ENCODE results near the gene DLK1. TPM values are rescaled to one million over a fixed set of nuclear protein-coding genes. Genes with fewer than 3 reads are reported as not detected.

Gene DLK1
- total RNA-seq, 2 experiments from 2014 or later: not detected

DNA sequence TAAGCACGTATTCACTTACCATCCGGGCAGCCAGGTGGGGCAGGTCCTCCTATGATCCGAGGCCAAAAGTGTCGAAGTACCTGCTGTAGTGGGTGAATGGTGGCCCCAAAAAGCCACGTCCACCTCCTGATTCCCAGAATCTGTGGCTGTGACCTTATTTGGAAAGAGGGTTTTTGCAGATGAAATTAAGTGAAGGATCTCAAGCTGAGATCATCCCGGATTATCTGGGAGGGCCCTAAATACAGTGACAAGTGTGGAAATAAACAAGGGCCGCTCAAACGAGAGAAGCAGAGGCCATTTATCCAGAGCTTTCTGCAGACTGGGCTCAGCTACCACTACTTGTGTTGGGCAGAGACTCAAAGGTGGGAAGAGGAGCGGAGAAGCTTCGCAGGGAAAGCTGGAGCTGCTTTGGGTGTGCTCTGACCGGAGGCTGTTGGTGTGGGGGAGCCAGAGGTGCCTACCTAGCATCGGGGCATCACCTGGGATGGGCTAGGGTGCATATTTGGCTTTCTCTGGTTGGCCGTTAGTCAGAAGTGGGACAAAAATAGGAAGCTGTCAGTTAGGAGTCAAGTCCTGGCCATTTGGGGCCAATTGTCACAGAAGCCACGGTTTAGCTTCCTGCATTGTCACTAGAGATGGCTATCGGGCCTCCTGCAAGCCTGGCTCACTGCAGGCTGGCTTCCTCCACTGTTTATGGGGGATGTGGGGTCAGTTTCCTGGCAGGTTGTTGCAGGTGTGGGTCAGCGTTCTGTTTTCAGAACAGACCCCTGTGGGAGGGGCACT is 27.8 kb upstream of the DLK1 start:
- DNase-seq: no peak
- no peaks in the 10 kb centered on the region for H3K9me3 Mint-ChIP-seq
- POLR2A ChIA-PET: no interaction called here
- no peaks in the 10 kb centered on the region for H3K27me3 Mint-ChIP-seq
- no peak for ATAC-seq (ENCODE audit: low read depth)
- H3K36me3 Mint-ChIP-seq: no peaks in the 10 kb centered on the region
- H3K27ac Mint-ChIP-seq: no peak overlapping the region
- H3K4me1 Mint-ChIP-seq: no peaks in the 10 kb centered on the region
- H3K4me3 Mint-ChIP-seq: no peak overlapping the region

DNA sequence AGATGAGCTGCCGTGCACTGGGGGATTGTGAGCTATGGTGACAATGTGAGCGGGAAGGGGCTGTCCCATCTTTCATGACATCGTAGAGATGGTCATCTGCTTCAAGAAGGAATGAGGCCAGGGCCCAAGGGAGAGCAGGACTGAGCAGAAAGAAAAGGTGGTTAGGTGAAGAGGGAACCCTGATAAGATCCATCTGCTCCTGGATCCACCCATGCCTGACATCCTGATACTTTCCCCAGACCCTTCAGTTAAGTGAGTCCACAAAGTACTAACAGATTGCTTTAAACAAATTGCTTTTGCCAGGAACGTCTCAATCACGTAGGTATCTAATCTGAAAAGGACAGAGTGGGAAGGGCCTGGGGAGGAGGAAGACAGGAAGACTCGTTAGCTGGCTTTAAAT is 25.4 kb upstream of the DLK1 start:
- no peak for ATAC-seq (ENCODE audit: low read depth)
- H3K27me3 Mint-ChIP-seq: no peaks in the 10 kb centered on the region
- POLR2A ChIA-PET: no interaction called here
- H3K9me3 Mint-ChIP-seq: no peaks in the 10 kb centered on the region
- H3K4me3 Mint-ChIP-seq: no peak overlapping the region
- H3K4me1 Mint-ChIP-seq: no peaks in the 10 kb centered on the region
- no peak overlapping the region for H3K27ac Mint-ChIP-seq
- no peak for DNase-seq
- H3K36me3 Mint-ChIP-seq: no peaks in the 10 kb centered on the region

DNA sequence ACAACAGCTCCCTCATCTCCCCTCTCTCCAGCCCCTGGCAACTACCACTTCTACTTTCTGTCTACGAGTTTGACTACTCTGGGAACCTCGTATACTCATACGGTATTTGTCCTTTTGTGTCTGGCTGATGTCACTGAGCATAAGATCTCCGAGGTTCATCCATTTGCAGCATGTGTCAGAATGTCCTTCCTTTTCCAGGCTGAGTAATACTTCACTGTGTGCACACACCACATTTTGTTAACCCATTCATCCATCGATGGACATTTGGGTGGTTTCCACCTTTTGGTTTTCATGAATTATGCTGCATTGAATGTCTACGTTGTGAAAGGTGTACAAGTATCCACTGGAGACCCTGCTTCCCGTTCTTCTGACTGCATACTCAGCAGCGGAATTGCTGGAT is 24.1 kb upstream of the DLK1 start:
- no peak for ATAC-seq (ENCODE audit: low read depth)

DNA sequence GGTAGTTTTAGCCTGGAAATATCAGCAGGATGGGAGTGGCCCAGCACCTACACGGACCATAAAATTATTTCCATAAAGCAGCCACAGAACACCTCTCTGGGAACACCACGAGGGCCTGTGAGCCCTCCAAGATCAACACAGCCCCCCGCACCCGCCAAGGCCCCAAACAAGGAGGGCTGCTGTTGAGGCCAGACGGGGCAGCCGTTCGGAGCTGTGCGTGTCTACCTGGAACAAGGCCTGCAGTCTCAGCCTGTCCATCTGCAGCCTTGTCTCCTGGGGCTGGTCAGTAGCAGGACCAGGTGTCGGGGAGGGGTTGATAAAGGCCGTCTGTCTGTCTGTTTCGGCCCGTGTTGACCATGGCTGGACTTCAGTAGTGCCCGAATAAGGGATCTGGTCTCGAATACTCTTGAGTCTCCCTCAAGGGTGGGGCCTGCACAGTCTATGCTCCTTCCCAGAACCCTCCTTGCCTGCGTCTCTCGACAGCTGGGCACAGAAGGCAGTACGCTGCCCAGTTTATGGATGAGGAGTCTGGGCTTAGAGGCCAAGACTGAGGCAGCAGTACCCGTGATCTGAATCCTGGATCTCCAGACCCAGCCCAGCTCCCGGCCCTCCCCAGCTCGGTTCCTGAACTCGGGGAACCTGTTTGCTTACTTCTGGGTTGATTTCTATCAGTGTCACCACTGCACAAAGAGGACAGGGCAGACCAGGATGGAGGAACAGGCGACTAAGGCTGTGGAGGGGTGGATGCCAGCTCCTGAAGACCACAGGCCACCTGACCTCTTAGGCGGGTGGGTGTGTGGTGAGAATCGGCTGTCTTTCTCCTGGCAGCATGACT is 23.1 kb upstream of the DLK1 start:
- Mint-ChIP-seq H3K9me3 (no peaks in the 10 kb centered on the region), H3K4me1 (no peaks in the 10 kb centered on the region), H3K36me3 (no peaks in the 10 kb centered on the region), H3K4me3 (no peak overlapping the region), H3K27me3 (no peaks in the 10 kb centered on the region), H3K27ac (no peak overlapping the region)
- no peak for DNase-seq
- POLR2A ChIA-PET: no interaction called here
- ATAC-seq (ENCODE audit: low read depth): no peak

More for the DNA sequence above, 24.1 kb upstream of the DLK1 start:
- no peaks in the 10 kb centered on the region for H3K4me1 Mint-ChIP-seq
- H3K27me3 Mint-ChIP-seq: no peaks in the 10 kb centered on the region
- POLR2A ChIA-PET: no interaction called here
- H3K9me3 Mint-ChIP-seq: no peaks in the 10 kb centered on the region
- no peaks in the 10 kb centered on the region for H3K36me3 Mint-ChIP-seq
- H3K27ac Mint-ChIP-seq: no peak overlapping the region
- H3K4me3 Mint-ChIP-seq: no peak overlapping the region
- DNase-seq: no peak

DNA sequence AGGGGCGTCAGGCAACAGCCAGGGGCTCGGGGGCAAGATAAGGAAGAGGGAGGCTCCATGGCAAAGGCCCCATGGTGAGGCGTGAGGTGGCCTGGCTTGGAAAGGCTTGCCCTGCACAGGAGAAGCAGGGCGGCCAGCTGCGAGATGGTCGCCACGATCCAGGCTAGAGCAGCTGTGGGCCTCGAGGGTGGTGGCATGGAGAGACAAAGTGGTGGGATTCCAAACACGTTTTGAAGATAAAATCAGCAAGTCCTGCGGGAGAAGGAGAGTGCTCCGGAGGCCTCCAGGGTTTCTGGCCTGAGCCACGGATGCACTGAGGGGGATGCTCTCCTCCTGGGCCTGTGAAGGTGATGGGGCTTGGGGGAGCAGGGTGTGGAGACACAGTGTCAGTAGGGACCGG is 20.5 kb upstream of the DLK1 start:
- ATAC-seq (ENCODE audit: low read depth) (no peak), DNase-seq (no peak)
- Mint-ChIP-seq H3K27ac (no peak overlapping the region), H3K9me3 (no peaks in the 10 kb centered on the region), H3K4me1 (no peaks in the 10 kb centered on the region), H3K36me3 (no peaks in the 10 kb centered on the region), H3K27me3 (peaks cover 12% of the 10 kb centered on the region), H3K4me3 (no peak overlapping the region)
- POLR2A ChIA-PET: no interaction called here

DNA sequence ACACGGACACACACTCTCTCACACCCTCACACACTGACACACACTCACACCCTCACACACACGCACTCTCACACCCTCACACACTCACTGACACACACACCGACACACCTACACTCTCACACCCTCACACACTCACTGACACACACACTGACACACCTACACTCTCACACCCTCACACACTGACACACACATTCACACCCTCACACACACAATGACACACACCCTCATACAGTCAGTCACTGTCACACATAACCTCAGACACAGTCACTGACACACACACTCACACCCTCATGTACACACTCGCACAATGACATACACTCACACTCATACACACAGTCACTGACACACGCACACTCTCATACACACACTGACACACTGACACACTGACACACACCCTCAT is 19.8 kb upstream of the DLK1 start:
- H3K27ac Mint-ChIP-seq: no peak overlapping the region
- no peak for ATAC-seq (ENCODE audit: low read depth)
- DNase-seq: no peak
- POLR2A ChIA-PET: no interaction called here
- no peaks in the 10 kb centered on the region for H3K36me3 Mint-ChIP-seq
- no peak overlapping the region for H3K4me3 Mint-ChIP-seq
- H3K4me1 Mint-ChIP-seq: no peaks in the 10 kb centered on the region
- peaks cover 17% of the 10 kb centered on the region for H3K27me3 Mint-ChIP-seq
- no peaks in the 10 kb centered on the region for H3K9me3 Mint-ChIP-seq

DNA sequence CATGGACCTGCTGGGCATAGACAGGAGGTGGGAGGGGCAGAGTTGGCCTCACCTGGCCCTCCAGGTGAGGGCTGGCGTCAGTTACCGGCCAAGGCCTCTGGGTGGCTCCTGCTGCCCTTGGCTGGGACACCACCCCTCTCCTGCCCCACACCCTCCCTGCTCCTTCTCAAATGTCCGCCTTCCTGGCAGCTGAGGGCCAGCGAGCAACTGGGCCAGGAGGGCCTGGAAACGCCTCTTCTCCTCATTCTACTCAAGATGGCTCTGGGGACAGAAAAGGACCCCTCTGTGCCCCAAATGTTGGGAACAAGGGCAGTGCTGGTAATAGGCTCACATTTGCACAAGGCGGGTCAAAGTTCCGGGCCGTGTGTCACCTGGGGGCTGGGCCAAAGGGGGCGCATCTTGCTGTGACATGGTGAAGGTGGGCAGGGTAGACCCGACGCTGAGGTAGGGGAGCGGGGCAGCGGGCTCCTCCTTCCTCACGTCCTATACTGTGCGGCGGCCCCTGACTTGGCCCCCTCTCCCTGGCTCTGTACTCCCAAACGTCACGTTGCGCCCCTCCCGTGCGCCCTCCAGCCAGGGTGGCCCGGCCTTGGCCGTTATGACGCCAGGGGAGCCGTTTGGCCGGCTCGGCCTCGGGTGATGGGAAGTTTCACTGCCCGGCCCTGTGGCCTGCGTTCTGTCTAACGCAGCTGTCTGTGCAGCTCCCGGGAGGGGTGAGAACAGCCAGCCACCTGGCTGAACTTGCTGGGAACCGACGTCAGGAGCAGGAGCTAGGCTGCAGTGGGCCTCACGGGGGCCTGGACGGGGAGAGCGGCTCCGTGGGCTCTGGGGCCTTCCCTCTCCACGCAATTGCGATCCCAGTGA is 18.0 kb upstream of the DLK1 start:
- Mint-ChIP-seq H3K27ac (no peak overlapping the region), H3K4me1 (peaks cover 2% of the 10 kb centered on the region), H3K4me3 (no peak overlapping the region), H3K9me3 (no peaks in the 10 kb centered on the region), H3K27me3 (peaks cover 18% of the 10 kb centered on the region), H3K36me3 (no peaks in the 10 kb centered on the region)
- POLR2A ChIA-PET: no interaction called here
- DNase-seq (no peak), ATAC-seq (ENCODE audit: low read depth) (no peak)

DNA sequence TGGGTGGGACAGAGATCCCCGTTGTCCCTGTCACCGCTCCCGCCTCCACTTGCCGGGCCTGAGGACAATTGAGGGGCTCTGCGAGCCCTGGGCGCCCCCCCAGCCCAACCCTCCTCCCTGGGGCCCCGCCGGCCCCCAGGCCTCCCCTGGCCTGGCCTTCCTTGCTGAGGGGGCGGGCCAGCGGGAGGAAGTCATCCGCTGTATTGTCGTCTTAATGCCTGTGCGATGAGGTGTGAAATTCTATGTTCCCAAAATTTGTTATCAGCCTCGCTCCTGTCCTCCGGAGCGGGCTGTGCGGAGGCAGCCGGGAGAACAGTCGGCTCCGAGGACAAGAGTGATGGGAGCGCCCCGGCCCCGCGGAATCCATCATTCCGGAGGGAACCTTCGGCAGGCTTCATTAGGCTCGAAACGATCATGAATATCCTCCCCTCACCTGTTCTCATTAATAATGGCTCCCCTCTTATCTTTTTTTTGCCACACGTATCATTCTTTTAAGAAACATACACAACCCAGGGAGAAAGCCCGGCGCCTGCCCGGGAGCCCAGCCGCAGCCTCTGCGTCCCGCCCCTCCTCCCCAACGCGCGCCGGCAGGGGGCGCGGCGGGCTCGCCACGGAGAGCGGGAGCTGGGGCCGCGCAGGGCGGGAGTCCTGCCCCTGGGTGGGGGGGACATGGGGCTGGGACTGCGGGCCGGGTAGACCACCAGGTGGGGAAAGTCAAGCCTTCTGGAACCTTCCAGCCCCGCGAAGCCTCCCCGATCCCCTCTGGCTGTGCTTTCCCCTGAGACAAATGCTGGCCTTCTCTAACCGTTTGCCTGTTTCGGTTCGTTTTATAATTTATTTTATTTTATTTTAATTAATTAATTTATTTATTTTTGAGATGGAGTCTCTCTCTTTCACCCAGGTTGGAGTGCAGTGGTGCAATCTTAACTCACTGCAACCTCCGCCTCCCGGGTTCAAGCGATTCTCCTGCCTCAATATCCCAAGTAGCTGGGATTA is 17.1 kb upstream of the DLK1 start:
- Mint-ChIP-seq H3K9me3 (no peaks in the 10 kb centered on the region), H3K36me3 (no peaks in the 10 kb centered on the region), H3K4me1 (peaks cover 2% of the 10 kb centered on the region), H3K27ac (no peak overlapping the region), H3K27me3 (peaks cover 18% of the 10 kb centered on the region), H3K4me3 (no peak overlapping the region)
- POLR2A ChIA-PET: no interaction called here
- no peak for ATAC-seq (ENCODE audit: low read depth)
- DNase-seq: no peak

DNA sequence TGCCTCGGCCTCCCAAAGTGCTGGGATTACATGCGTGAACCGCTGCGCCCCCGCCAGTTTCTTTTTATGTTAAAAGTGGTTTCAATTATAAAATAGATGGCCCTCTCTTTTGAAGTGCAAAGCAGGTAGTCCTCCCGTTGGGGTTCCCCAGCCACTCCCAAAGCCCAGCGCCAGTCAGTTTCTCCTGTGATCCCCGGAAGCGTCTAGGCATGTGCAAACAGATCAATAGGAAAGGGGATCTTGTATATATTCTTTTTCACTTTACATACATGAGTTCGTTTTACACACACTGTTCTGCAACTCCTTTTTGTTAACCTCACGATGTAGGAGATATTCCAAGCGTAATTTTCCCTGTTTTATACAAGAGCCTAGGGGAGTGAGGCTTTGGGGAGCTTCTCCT is 16.3 kb upstream of the DLK1 start:
- POLR2A ChIA-PET: no interaction called here
- ATAC-seq (ENCODE audit: low read depth): no peak
- H3K9me3 Mint-ChIP-seq: no peaks in the 10 kb centered on the region
- H3K4me3 Mint-ChIP-seq: no peak overlapping the region
- H3K27me3 Mint-ChIP-seq: peaks cover 18% of the 10 kb centered on the region
- peaks cover 2% of the 10 kb centered on the region for H3K4me1 Mint-ChIP-seq
- no peak for DNase-seq
- no peak overlapping the region for H3K27ac Mint-ChIP-seq
- no peaks in the 10 kb centered on the region for H3K36me3 Mint-ChIP-seq

DNA sequence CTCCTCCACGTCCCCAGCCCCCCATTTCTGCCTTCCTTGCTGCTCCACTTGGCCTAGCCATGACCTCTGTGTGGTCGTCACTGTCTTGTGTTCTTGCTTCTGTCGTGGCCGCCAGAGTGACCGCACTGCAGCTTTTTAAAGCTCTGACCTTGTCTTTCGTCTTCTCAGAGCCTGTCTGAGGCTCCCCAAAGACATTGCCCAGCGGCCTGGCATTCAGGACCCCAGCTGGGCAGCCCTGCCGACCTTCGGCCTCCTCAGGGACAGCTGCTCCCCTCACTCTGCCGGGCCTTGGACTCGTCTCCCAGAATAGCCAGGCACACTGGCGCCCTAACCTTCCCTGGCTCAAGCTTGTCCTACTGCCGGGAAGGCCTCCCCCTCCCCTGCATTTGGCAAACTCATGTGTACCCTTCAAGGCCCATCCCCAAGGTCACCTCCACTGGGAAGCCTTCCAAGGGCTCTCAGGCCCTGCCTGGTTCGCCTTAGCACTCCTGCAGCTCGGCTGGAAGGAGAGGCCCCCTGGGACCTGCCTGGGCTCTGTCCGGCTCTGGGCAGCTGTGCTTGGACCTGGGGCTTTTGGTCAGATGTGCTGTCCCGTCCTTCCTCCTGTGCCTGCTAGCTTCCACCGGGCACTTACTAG is 15.7 kb upstream of the DLK1 start:
- H3K9me3 Mint-ChIP-seq: no peaks in the 10 kb centered on the region
- H3K27me3 Mint-ChIP-seq: peaks cover 20% of the 10 kb centered on the region
- DNase-seq (no peak), ATAC-seq (ENCODE audit: low read depth) (no peak)
- no peaks in the 10 kb centered on the region for H3K36me3 Mint-ChIP-seq
- peaks cover 2% of the 10 kb centered on the region for H3K4me1 Mint-ChIP-seq
- POLR2A ChIA-PET: no interaction called here
- H3K4me3 Mint-ChIP-seq: no peak overlapping the region
- H3K27ac Mint-ChIP-seq: no peak overlapping the region

DNA sequence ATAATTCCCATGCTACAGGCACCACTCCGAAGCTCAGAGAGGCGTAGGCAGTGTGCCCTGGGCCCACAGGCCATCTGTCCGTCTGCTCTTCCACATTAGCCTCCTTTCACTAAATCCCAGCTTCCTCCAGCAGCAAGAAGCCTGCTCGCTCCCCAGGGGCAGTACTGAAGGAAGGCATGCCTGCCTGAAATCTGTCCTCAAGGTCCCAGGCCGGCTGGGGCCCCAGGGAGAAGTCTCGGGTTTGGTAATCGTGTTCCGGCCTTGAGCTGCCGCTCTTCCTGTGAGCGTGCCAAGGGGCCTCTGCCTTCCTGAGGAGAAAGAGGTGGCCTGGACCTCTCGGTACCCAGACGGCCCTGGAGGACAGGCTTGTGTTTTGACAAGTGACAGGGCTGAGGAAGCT is 15.2 kb upstream of the DLK1 start:
- no peak overlapping the region for H3K27ac Mint-ChIP-seq
- peaks cover 2% of the 10 kb centered on the region for H3K4me1 Mint-ChIP-seq
- H3K9me3 Mint-ChIP-seq: no peaks in the 10 kb centered on the region
- peaks cover 21% of the 10 kb centered on the region for H3K27me3 Mint-ChIP-seq
- no peak for DNase-seq
- POLR2A ChIA-PET: no interaction called here
- ATAC-seq (ENCODE audit: low read depth): no peak
- no peaks in the 10 kb centered on the region for H3K36me3 Mint-ChIP-seq
- no peak overlapping the region for H3K4me3 Mint-ChIP-seq

DNA sequence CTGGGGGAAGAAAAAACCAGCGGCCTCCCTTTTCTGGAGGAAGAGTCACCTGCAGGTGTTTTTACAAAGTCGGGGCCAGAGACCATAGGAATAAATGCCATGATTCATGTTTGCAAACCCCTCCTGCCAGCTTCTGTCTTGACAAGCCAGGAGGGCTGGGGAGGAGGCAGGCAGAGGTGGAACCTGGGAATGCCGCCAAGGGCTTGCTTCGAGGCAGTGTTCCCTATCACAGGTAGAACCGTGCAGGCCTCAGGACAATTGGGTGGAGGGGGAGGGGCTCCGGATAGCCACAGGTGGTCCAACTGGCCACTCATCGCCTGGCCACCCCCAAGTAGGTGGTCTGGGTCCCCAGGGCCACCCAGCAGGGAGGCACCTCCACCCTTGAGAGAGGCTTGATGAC is 14.2 kb upstream of the DLK1 start:
- POLR2A ChIA-PET: no interaction called here
- H3K27me3 Mint-ChIP-seq: peaks cover 23% of the 10 kb centered on the region
- H3K36me3 Mint-ChIP-seq: no peaks in the 10 kb centered on the region

More for the DNA sequence above, 14.2 kb upstream of the DLK1 start:
- no peaks in the 10 kb centered on the region for H3K9me3 Mint-ChIP-seq
- peaks cover 2% of the 10 kb centered on the region for H3K4me1 Mint-ChIP-seq
- no peak for ATAC-seq (ENCODE audit: low read depth)
- DNase-seq: no peak
- no peak overlapping the region for H3K4me3 Mint-ChIP-seq
- no peak overlapping the region for H3K27ac Mint-ChIP-seq

Measured in activated naive CD8-positive, alpha-beta T cell treated with anti-CD3 and anti-CD28 coated beads, Interleukin-2, amount 10 ng/mL, durations not matched to agents 7 days and 5 days (primary cell).